ENCODE data around the gene HMGXB3. TPM values are rescaled to one million over a fixed set of nuclear protein-coding genes. Genes with fewer than 3 reads are reported as not detected.

The HMGXB3 gene
- total RNA-seq, 1 donor from 2014 or later: 36.8 TPM

GRCh38 chr5:150063638-150064037 lies 63.1 kb downstream of the HMGXB3 start:
- POLR2A ChIA-PET: no interaction called here

GRCh38 chr5:150064681-150065220 lies 64.2 kb downstream of the HMGXB3 start:
- no peak overlapping the region for H3K27ac Mint-ChIP-seq
- H3K4me1 Mint-ChIP-seq: peaks cover 17% of the 10 kb centered on the region
- no peak for TF ChIP-seq CTCF (IDR thresholded peaks at IDR 0.05)
- intact Hi-C loops (cut with micrococcal nuclease): no loop called here
- CTCF ChIA-PET: no interaction called here
- ATAC-seq (ENCODE audit: low read depth): no peak
- POLR2A ChIA-PET: no interaction called here
- no peaks in the 10 kb centered on the region for H3K9me3 Mint-ChIP-seq
- DNase-seq: no peak
- H3K36me3 Mint-ChIP-seq (ENCODE audit: low read depth): no peaks in the 10 kb centered on the region
- H3K27me3 Mint-ChIP-seq: peaks cover 4% of the 10 kb centered on the region
- no peak overlapping the region for H3K4me3 Mint-ChIP-seq

More at GRCh38 chr5:150063638-150064037, 63.1 kb downstream of the HMGXB3 start:
- Mint-ChIP-seq H3K27ac (no peak overlapping the region), H3K4me1 (peaks cover 18% of the 10 kb centered on the region), H3K4me3 (no peak overlapping the region), H3K9me3 (no peaks in the 10 kb centered on the region), H3K27me3 (peaks cover 4% of the 10 kb centered on the region), H3K36me3 (ENCODE audit: low read depth) (no peaks in the 10 kb centered on the region)
- intact Hi-C loops (cut with micrococcal nuclease): no loop called here
- no peak for TF ChIP-seq CTCF (IDR thresholded peaks at IDR 0.05)
- DNase-seq (no peak), ATAC-seq (ENCODE audit: low read depth) (no peak)
- CTCF ChIA-PET: no interaction called here

DNA sequence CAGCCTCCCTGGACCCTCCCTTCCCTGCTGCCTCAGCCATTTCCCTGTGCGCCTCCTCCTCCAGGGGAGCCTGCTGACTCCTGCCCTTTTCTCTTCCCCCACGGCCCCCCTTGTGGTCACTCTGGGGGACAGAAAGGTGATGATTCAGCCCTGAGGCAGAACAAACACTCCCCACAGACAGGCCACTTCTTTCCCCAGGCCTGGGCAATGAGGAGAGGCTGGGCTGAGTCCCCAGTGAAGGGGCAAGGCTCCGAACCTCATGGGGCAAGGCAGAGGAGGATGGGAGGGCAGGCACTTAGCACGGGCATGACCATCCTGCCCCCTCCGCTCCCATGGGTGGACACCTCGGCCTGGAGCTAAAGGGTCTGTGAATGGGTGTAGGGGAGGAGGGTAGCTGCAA lies 64.8 kb downstream of the HMGXB3 start:
- TF ChIP-seq CTCF (IDR thresholded peaks at IDR 0.05): no peak
- Mint-ChIP-seq H3K4me3 (no peak overlapping the region), H3K27ac (no peak overlapping the region), H3K27me3 (peaks cover 4% of the 10 kb centered on the region), H3K9me3 (no peaks in the 10 kb centered on the region), H3K36me3 (ENCODE audit: low read depth) (no peaks in the 10 kb centered on the region), H3K4me1 (peaks cover 17% of the 10 kb centered on the region)
- no peak for DNase-seq
- intact Hi-C loops (cut with micrococcal nuclease): no loop called here
- ChIA-PET CTCF (no interaction called here), POLR2A (interaction anchor here (1.0 kb wide), 1 partner anchor 16 kb away, joined by 3 read pairs; no protein-coding TSS in a partner anchor)
- no peak for ATAC-seq (ENCODE audit: low read depth)

- Mint-ChIP-seq H3K4me3 (no peak overlapping the region), H3K27ac (no peak overlapping the region), H3K27me3 (peaks cover 4% of the 10 kb centered on the region), H3K4me1 (peaks cover 17% of the 10 kb centered on the region), H3K36me3 (ENCODE audit: low read depth) (no peaks in the 10 kb centered on the region), H3K9me3 (no peaks in the 10 kb centered on the region)
- no peak for TF ChIP-seq CTCF (IDR thresholded peaks at IDR 0.05)
- DNase-seq (no peak), ATAC-seq (ENCODE audit: low read depth) (no peak)
- intact Hi-C loops (cut with micrococcal nuclease): no loop called here
- POLR2A ChIA-PET: interaction anchor here (1.0 to 1.2 kb wide), 2 partner anchors 15 to 65 kb away, joined by 3 to 4 read pairs; partner anchors contain the start of genes HMGXB3 and TIGD6
- CTCF ChIA-PET: no interaction called here
These were observed 65.3 kb downstream of the HMGXB3 start for GRCh38 chr5:150065886-150066285.

DNA sequence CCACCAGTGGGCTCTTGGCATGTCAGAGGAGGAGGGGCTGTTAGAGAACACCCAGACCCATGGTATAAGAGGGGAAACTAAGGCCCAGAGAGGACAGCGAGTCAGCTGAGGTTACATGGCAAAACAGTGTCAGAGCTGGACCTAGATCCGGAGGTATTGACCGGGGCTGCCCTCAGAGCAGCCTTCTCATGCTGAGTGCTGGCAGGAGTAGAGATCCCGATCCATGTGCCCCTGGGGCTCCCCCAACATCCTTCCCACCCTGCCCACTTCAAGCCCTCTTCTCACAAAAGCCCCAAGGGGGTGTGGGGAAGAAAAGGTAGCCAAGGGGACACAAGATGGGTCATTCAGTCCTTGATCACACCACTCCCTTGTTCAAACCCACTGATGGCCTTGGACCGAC lies 65.9 kb downstream of the HMGXB3 start:
- ATAC-seq (ENCODE audit: low read depth) (no peak), DNase-seq (no peak)
- no peak for TF ChIP-seq CTCF (IDR thresholded peaks at IDR 0.05)
- H3K27me3 Mint-ChIP-seq: peaks cover 4% of the 10 kb centered on the region
- H3K36me3 Mint-ChIP-seq (ENCODE audit: low read depth): no peaks in the 10 kb centered on the region
- no peak overlapping the region for H3K4me3 Mint-ChIP-seq
- ChIA-PET POLR2A (interaction anchor here (1.0 to 1.2 kb wide), 2 partner anchors 15 to 66 kb away, joined by 3 to 4 read pairs; partner anchors contain the start of genes HMGXB3 and TIGD6), CTCF (no interaction called here)
- no peak overlapping the region for H3K27ac Mint-ChIP-seq
- intact Hi-C loops (cut with micrococcal nuclease): no loop called here
- H3K9me3 Mint-ChIP-seq: no peaks in the 10 kb centered on the region
- H3K4me1 Mint-ChIP-seq: peaks cover 17% of the 10 kb centered on the region

Data from activated B cell treated with CpG ODN at 0.5 μM for 24 hours (primary cell).